A549 (cell line): ENCODE measurements around the gene PSAPL1. TPM values are rescaled to one million over a fixed set of nuclear protein-coding genes. Genes with fewer than 3 reads are reported as not detected.

Experiments used
- ATAC-seq, 2 experiments: fragments of 200-7000 bp in 1 of 2; fragments of >200 bp in 1 of 2; cut with Nextera tagmentation in 1 of 2; cut with Tn5 transposase in 1 of 2; 3 replicates each; pipeline versions ENCODE4 v1.8.0 to v1.9.1; 2018 to 2020; ENCODE audit warnings: mild to moderate bottlenecking in 1 of 2, moderate library complexity in 1 of 2
- CTCF ChIA-PET: fragments of 300-600 bp; sonication (Branson Sonifier 250); formaldehyde crosslinking; extraction: SDS; loops from one replicate; lab custom pipeline; 2021; ENCODE audit warnings: antibody characterized with exemption, inconsistent platforms; lab: Yijun Ruan, JAX
- POLR2A ChIA-PET: fragments of 350-600 bp; formaldehyde crosslinking; extraction: SDS; loops from one replicate; lab custom pipeline; 2021; ENCODE audit warnings: antibody characterized with exemption, inconsistent platforms; lab: Yijun Ruan, JAX
- DNase-seq, 2 experiments: peaks; one replicate each; pipeline versions ENCODE4 v3.0.0 to v3.0.0-alpha.2; 2011 to 2016; ENCODE audit warnings: low read depth in 1 of 2, low spot score in 1 of 2
- FAIRE-seq: peaks from 2 replicates; lab custom pipeline; 2011; peaks lifted over from hg19 to GRCh38; lab: Jason Lieb, UNC
- H3K27ac ChIP-seq, 2 experiments: fragments of >200 bp; sonication (Bioruptor Twin); formaldehyde crosslinking; 3 replicates each; pipeline ENCODE4 v1.5.1; 2016 to 2017
- H3K4me1 ChIP-seq: fragments of >200 bp; sonication (Bioruptor Twin); formaldehyde crosslinking; 3 replicates; pipeline ENCODE4 v1.6.1; 2016
- H3K4me2 ChIP-seq: fragments of >200 bp; sonication (Bioruptor Twin); formaldehyde crosslinking; 3 replicates; pipeline ENCODE4 v1.6.1; 2016
- H3K4me3 ChIP-seq: fragments of >200 bp; sonication (Bioruptor Twin); formaldehyde crosslinking; 3 replicates; pipeline ENCODE4 v1.5.1; 2016
- H3K9me3 ChIP-seq: fragments of >200 bp; sonication (Bioruptor Twin); formaldehyde crosslinking; 3 replicates; pipeline ENCODE4 v1.6.1; 2016
- ATOH8 ChIP-seq: fragments of 250-450 bp; sonication (Bioruptor Pico); IDR thresholded peaks from 2 replicates; pipeline ENCODE4 v1.5.0; 2020; ENCODE audit warnings: low read depth, mild to moderate bottlenecking, moderate library complexity
- CBX2 ChIP-seq: fragments of 200-600 bp; sonication (generic); IDR thresholded peaks from 2 replicates; pipeline ENCODE4 v1.6.1; 2016; ENCODE audit warnings: low read depth, mild to moderate bottlenecking, borderline replicate concordance
- CBX8 ChIP-seq: fragments of 200-600 bp; sonication (generic); IDR thresholded peaks from 2 replicates; pipeline ENCODE4 v1.6.1; 2016
- CHD4 ChIP-seq: fragments of 200-600 bp; sonication (generic); IDR thresholded peaks from 2 replicates; pipeline ENCODE4 v1.6.1; 2016; ENCODE audit warnings: antibody characterized with exemption, mild to moderate bottlenecking, borderline replicate concordance
- ESRRA ChIP-seq: fragments of 150-350 bp; IDR thresholded peaks from 2 replicates; pipeline ENCODE4 v1.6.1; 2014; ENCODE audit warnings: mild to moderate bottlenecking, low read length, borderline replicate concordance
- FOSB ChIP-seq: fragments of 250-450 bp; sonication (Bioruptor Pico); IDR thresholded peaks from 2 replicates; pipeline ENCODE4 v1.5.0; 2020; ENCODE audit warnings: mild to moderate bottlenecking, moderate library complexity
- GATA3 ChIP-seq: IDR thresholded peaks from 2 replicates; pipeline ENCODE4 v1.6.1; 2012; ENCODE audit warnings: borderline replicate concordance
- HOXB13 ChIP-seq: fragments of 250-450 bp; sonication (Bioruptor Pico); IDR thresholded peaks from 2 replicates; pipeline ENCODE4 v1.5.0; 2020; ENCODE audit warnings: low read depth, mild to moderate bottlenecking, moderate library complexity
- KDM5A ChIP-seq: fragments of 200-600 bp; sonication (generic); IDR thresholded peaks from 2 replicates; pipeline ENCODE4 v1.6.1; 2016; ENCODE audit warnings: antibody characterized with exemption, mild to moderate bottlenecking
- MAFK ChIP-seq: fragments of 450-650 bp; IDR thresholded peaks from 2 replicates; pipeline ENCODE4 v1.6.1; 2014; ENCODE audit not compliant: partially characterized antibody
- MYC ChIP-seq: IDR thresholded peaks from 2 replicates; pipeline ENCODE4 v1.6.1; 2012; ENCODE audit warnings: mild to moderate bottlenecking, inconsistent platforms, low read length, improper control_type of control experiment, borderline replicate concordance
- PBX3 ChIP-seq: IDR thresholded peaks from 2 replicates; pipeline ENCODE4 v1.6.1; 2012
- POLR2A ChIP-seq: IDR thresholded peaks from 2 replicates; pipeline ENCODE4 v1.6.1; 2012; ENCODE audit warnings: mild to moderate bottlenecking, low read length
- POLR2AphosphoS2 ChIP-seq: conservative IDR thresholded peaks from 2 replicates; pipeline ENCODE4 v1.6.1; 2012; ENCODE audit warnings: low read length, improper control_type of control experiment, inconsistent platforms
- RARB ChIP-seq: fragments of 250-450 bp; sonication (Bioruptor Pico); IDR thresholded peaks from 2 replicates; pipeline ENCODE4 v1.8.0; 2021; ENCODE audit warnings: mild to moderate bottlenecking, moderate library complexity
- SREBF2 ChIP-seq: fragments of 450-650 bp; IDR thresholded peaks from 2 replicates; pipeline ENCODE4 v1.6.1; 2014; ENCODE audit warnings: mild to moderate bottlenecking, moderate library complexity
- ZFP36 ChIP-seq: fragments of 450-650 bp; IDR thresholded peaks from 2 replicates; pipeline ENCODE4 v1.6.1; 2014; ENCODE audit warnings: borderline replicate concordance; ENCODE audit not compliant: partially characterized antibody
- WGBS: methylation state at CpG from one replicate; pipeline ENCODE4 v1.1.6; 2017; ENCODE audit errors: missing lambda C conversion rate; 5-methylcytosine and 5-hydroxymethylcytosine counted together
- polyA plus RNA-seq, 4 experiments: library from polyadenylated mRNA; depleted of rRNA in 3 of 4; stranded (reverse); fragments of >200 nt; fragmentation: RNase III in 1 of 4; extraction: RNeasy Plus Mini Kit Qiagen cat#74134 plus additional on column Dnase treatment in 1 of 4; gene quantifications; 2 replicates in 3 of 4; 3 replicates in 1 of 4; pipeline ENCODE4 v1.2.3, GENCODE V29; 2011 to 2017

PSAPL1 gene
- polyA plus RNA-seq, 2 of the 4 experiments (the other 2 are of a cell fraction): 0.04 to 0.05 TPM

GRCh38 chr4:7396186-7396910 lies 38.4 kb downstream of the PSAPL1 start:
- Histone ChIP-seq H3K9me3 (no peaks in the 10 kb centered on the region), H3K27ac (no peak overlapping the region), H3K4me2 (no peak overlapping the region), H3K4me3 (no peak overlapping the region), H3K4me1 (peaks cover 10% of the 10 kb centered on the region)
- DNase-seq (no peak), FAIRE-seq (no peak), ATAC-seq (no peak)
- CTCF ChIA-PET: interaction anchor here (0.7 to 1.5 kb wide), 2 partner anchors 60 to 324 kb away, joined by 3 read pairs; no protein-coding TSS in a partner anchor
- POLR2A ChIA-PET: no interaction called here
- 75% methylated on average over 14 of the region's 14 CpGs for WGBS
- TF ChIP-seq ESRRA: no peak
- no peak for TF ChIP-seq RARB (CRISPR knock-in tag)

- TF ChIP-seq GATA3 (no peak), CHD4 (no peak), SREBF2 (no peak), CBX2 (no peak), POLR2AphosphoS2 (no peak), POLR2A (no peak), ATOH8 (no peak), CBX8 (no peak), PBX3 (no peak), MAFK (no peak), MYC (no peak)
- TF ChIP-seq, all 56 proteins: peak for 0
- POLR2A ChIA-PET: no interaction called here
Observed at GRCh38 chr4:7395645-7396044, 39.1 kb downstream of the PSAPL1 start.

GRCh38 chr4:7394681-7395451 lies 39.9 kb downstream of the PSAPL1 start:
- 0 out of 6 replicates have a peak overlapping the region, but pooled peaks of 1 of the 2 experiments have one; percentile 31 for H3K27ac ChIP-seq
- no peak overlapping the region for H3K4me2 ChIP-seq
- DNase-seq (peak in 1 of 2 experiments; percentile 33), ATAC-seq (peak; percentile 31 to 66; a peak in 3 of 6 replicates), FAIRE-seq (no peak)
- ChIA-PET POLR2A (no interaction called here), CTCF (interaction anchor here (1.2 kb wide), 1 partner anchor 12 kb away, joined by 3 read pairs; no protein-coding TSS in a partner anchor)
- no peaks in the 10 kb centered on the region for H3K9me3 ChIP-seq
- 61% methylated on average over 17 of the region's 21 CpGs for WGBS
- peaks cover 10% of the 10 kb centered on the region for H3K4me1 ChIP-seq
- no peak overlapping the region for H3K4me3 ChIP-seq
- TF ChIP-seq KDM5A (no peak), FOSB (CRISPR knock-in tag) (no peak), HOXB13 (CRISPR knock-in tag) (no peak), ZFP36 (no peak)

More at GRCh38 chr4:7395645-7396044, 39.1 kb downstream of the PSAPL1 start:
- 80% methylated on average over 8 of the region's 8 CpGs for whole genome bisulfite sequencing
- CTCF ChIA-PET: interaction anchor here (0.7 to 1.5 kb wide), 3 partner anchors 12 to 324 kb away, joined by 3 read pairs; no protein-coding TSS in a partner anchor
- H3K4me2 ChIP-seq: no peak overlapping the region
- H3K9me3 ChIP-seq: no peaks in the 10 kb centered on the region
- FAIRE-seq: no peak
- no peak overlapping the region for H3K27ac ChIP-seq
- no peak overlapping the region for H3K4me3 ChIP-seq
- ATAC-seq: no peak
- H3K4me1 ChIP-seq: peaks cover 10% of the 10 kb centered on the region
- no peak for DNase-seq
